HepG2 (cell line): Measurements from ENCODE around the gene FAM20A. TPM values are rescaled to one million over a fixed set of nuclear protein-coding genes. Genes with fewer than 3 reads are reported as not detected.

Experiments used
- AKNA ChIP-seq: sonication (generic); formaldehyde crosslinking; IDR thresholded peaks from 2 replicates; pipeline ENCODE4 v1.4.0; 2020; ENCODE audit warnings: missing genetic modification reagents, borderline replicate concordance
- BCLAF1 ChIP-seq: fragments of 450-650 bp; IDR thresholded peaks from 2 replicates; pipeline ENCODE4 v1.6.1; 2017; ENCODE audit warnings: mild to moderate bottlenecking
- CHD2 ChIP-seq: IDR thresholded peaks from 2 replicates; pipeline ENCODE4 v1.6.1; 2011; ENCODE audit warnings: low read depth, low read length, improper control_type of control experiment
- GABPA ChIP-seq, 2 experiments: IDR thresholded peaks; 2 replicates each; pipeline ENCODE4 v1.6.1; 2011 to 2016; ENCODE audit warnings: low read depth in 2 of 2, low read length in 1 of 2, missing biosample characterization in 1 of 2, missing genetic modification characterization in 1 of 2
- HMG20B ChIP-seq: conservative IDR thresholded peaks from 2 replicates; pipeline ENCODE4 v1.6.1; 2016; ENCODE audit warnings: missing genetic modification reagents, missing compliant biosample characterization
- JUN ChIP-seq: sonication (generic); formaldehyde crosslinking; IDR thresholded peaks from 2 replicates; pipeline ENCODE4 v1.4.0; 2020; ENCODE audit warnings: mild to moderate bottlenecking, missing genetic modification reagents
- KLF9 ChIP-seq: IDR thresholded peaks from 2 replicates; pipeline ENCODE4 v1.6.1; 2016; ENCODE audit warnings: low read depth
- PAXIP1 ChIP-seq: sonication (generic); formaldehyde crosslinking; conservative IDR thresholded peaks from 2 replicates; pipeline ENCODE4 v1.4.0; 2020; ENCODE audit warnings: mild to moderate bottlenecking, missing genetic modification reagents, moderate library complexity
- RARG ChIP-seq: sonication (generic); formaldehyde crosslinking; IDR thresholded peaks from 2 replicates; pipeline ENCODE4 v1.4.0; 2020; ENCODE audit warnings: low read depth, mild to moderate bottlenecking, missing genetic modification reagents
- RCOR2 ChIP-seq: IDR thresholded peaks from 2 replicates; pipeline ENCODE4 v1.6.1; 2016; ENCODE audit warnings: missing biosample characterization, missing genetic modification reagents
- SCMH1 ChIP-seq: sonication (generic); formaldehyde crosslinking; IDR thresholded peaks from 2 replicates; pipeline ENCODE4 v1.9.0; 2021; ENCODE audit warnings: missing genetic modification reagents, mild to moderate bottlenecking, borderline replicate concordance
- ZMYM4 ChIP-seq: sonication (generic); formaldehyde crosslinking; IDR thresholded peaks from 2 replicates; pipeline ENCODE4 v1.8.1; 2023; ENCODE audit warnings: mild to moderate bottlenecking, missing genetic modification reagents
- ZNF234 ChIP-seq: sonication (generic); formaldehyde crosslinking; conservative IDR thresholded peaks from 2 replicates; pipeline ENCODE4 v1.5.1; 2020; ENCODE audit warnings: mild to moderate bottlenecking, missing genetic modification reagents
- ZNF354B ChIP-seq: sonication (generic); formaldehyde crosslinking; IDR thresholded peaks from 2 replicates; pipeline ENCODE4 v1.8.0; 2022; ENCODE audit warnings: mild to moderate bottlenecking, missing genetic modification reagents
- ZNF367 ChIP-seq: sonication (generic); formaldehyde crosslinking; IDR thresholded peaks from 2 replicates; pipeline ENCODE4 v1.4.0; 2020; ENCODE audit warnings: missing genetic modification reagents, borderline replicate concordance
- ZNF589 ChIP-seq: sonication (generic); formaldehyde crosslinking; conservative IDR thresholded peaks from 2 replicates; pipeline ENCODE4 v1.8.0; 2022; ENCODE audit warnings: mild to moderate bottlenecking, moderate library complexity, missing genetic modification reagents
- ZNF652 ChIP-seq: IDR thresholded peaks from 2 replicates; pipeline ENCODE4 v1.6.1; 2016; ENCODE audit warnings: low read depth, borderline replicate concordance
- ZNF891 ChIP-seq: sonication (generic); formaldehyde crosslinking; IDR thresholded peaks from 2 replicates; pipeline ENCODE4 v1.5.0; 2020; ENCODE audit warnings: mild to moderate bottlenecking, missing genetic modification reagents
- polyA plus RNA-seq, 8 experiments: library from polyadenylated mRNA; depleted of rRNA in 3 of 8; stranded (reverse) in 7 of 8; unstranded in 1 of 8; fragments of >200 nt; fragmentation: Illumina TruSeq in 4 of 8; extraction: Trizol in 4 of 8; gene quantifications; 2 replicates each; pipeline versions ENCODE4 v1.2.1 to v1.2.3, GENCODE V29; 2011 to 2016; ENCODE audit warnings: low read depth in 4 of 8, missing spikeins in 1 of 8, mixed read lengths in 1 of 8; ENCODE audit not compliant: insufficient read depth in 1 of 8
- total RNA-seq, 5 experiments: library from RNA; depleted of rRNA; stranded (reverse); fragments of >200 nt; fragmentation: Illumina TruSeq; extraction: Trizol; gene quantifications; 2 replicates each; pipeline ENCODE4 v1.2.3, GENCODE V29; 2016; ENCODE audit warnings: low read depth in 1 of 5

Gene FAM20A
- total and polyA plus RNA-seq, 2 of the 13 experiments (the other 11 are each of a cell fraction or from before 2014, with no cell fraction given): 9.3 to 20.7 TPM

- TF ChIP-seq BCLAF1 (no peak), ZNF652 (CRISPR knock-in tag) (no peak), HMG20B (CRISPR knock-in tag) (no peak), RCOR2 (CRISPR knock-in tag) (peak; percentile 44; the same call in 1 of the 2 replicates), KLF9 (CRISPR knock-in tag) (no peak), ZMYM4 (CRISPR knock-in tag) (peak; percentile 13; the same call in 1 of the 2 replicates), PAXIP1 (CRISPR knock-in tag) (peak; percentile 80), AKNA (CRISPR knock-in tag) (no peak), GABPA (IDR thresholded peaks at IDR 0.05; ENCODE audit: low read depth, low read length) (no peak), GABPA (CRISPR knock-in tag; IDR thresholded peaks at IDR 0.05; ENCODE audit: low read depth) (peak; percentile 65; the same call in 1 of the 2 replicates), JUN (CRISPR knock-in tag) (no peak), ZNF367 (CRISPR knock-in tag) (no peak), ZNF234 (CRISPR knock-in tag) (no peak), SCMH1 (CRISPR knock-in tag) (no peak), RARG (CRISPR knock-in tag) (no peak), ZNF891 (CRISPR knock-in tag) (no peak), CHD2 (no peak), ZNF354B (CRISPR knock-in tag) (no peak), ZNF589 (CRISPR knock-in tag) (no peak)
Measured at GRCh38 chr17:68509141-68510057, 91.8 kb downstream of the FAM20A start (continued).
